Measurements from ENCODE around the gene BCL7C. TPM values are rescaled to one million over a fixed set of nuclear protein-coding genes. Genes with fewer than 3 reads are reported as not detected.

BCL7C gene
- total RNA-seq, result 37.0 and 39.4 TPM in 2 replicates

GRCh38 chr16:30893744-30894539, at the start of gene BCL7C:
TSS of gene BCL7C (minus strand) at chr16:30894077. CDS start at chr16:30893944, 133 bp downstream.

GRCh38 chr16:30923554-30924075, 29.7 kb upstream of the BCL7C start, which contains the start of gene FBXL19:
TSS of gene FBXL19 (plus strand) at chr16:30923572. CDS start at chr16:30925755, 2,183 bp downstream.

GRCh38 chr16:30896261-30896888, 2.5 kb upstream of the BCL7C start, which contains the start of gene CTF1:
TSS of gene CTF1 (plus strand) at chr16:30896614. CDS start at chr16:30896644, 30 bp downstream.

Other genes with a start within 250 kb of the BCL7C start
- 13.5 and 16.5 TPM in 2 replicates for gene PRR14, start 243.1 kb downstream of the BCL7C start, total RNA-seq
- gene FBRS, start 235.6 kb downstream of the BCL7C start, total RNA-seq, result 20.6 and 24.6 TPM in 2 replicates
- gene SRCAP, start 194.9 kb downstream of the BCL7C start, total RNA-seq, result 16.7 and 23.7 TPM in 2 replicates
- 20.7 and 28.4 TPM in 2 replicates for gene PHKG2, start 145.7 kb downstream of the BCL7C start, total RNA-seq
- gene CFAP119, start 132.0 kb downstream of the BCL7C start, total RNA-seq, result 1.3 and 1.4 TPM in 2 replicates
- gene RNF40, start 131.8 kb downstream of the BCL7C start, total RNA-seq, result 68.8 and 74.6 TPM in 2 replicates
- gene ZNF629, start 106.9 kb downstream of the BCL7C start, total RNA-seq, result 6.7 TPM in 2 replicates
- 0.33 TPM in 1 of 2 replicates, not detected in the other for gene CTF1, start 2.5 kb upstream of the BCL7C start, total RNA-seq
- gene FBXL19, start 29.5 kb upstream of the BCL7C start, total RNA-seq, result 15.2 and 15.4 TPM in 2 replicates
- gene ORAI3, start 55.0 kb upstream of the BCL7C start, total RNA-seq, result 17.9 and 27.5 TPM in 2 replicates
- gene SETD1A, start 63.7 kb upstream of the BCL7C start, total RNA-seq, result 4.1 and 4.2 TPM in 2 replicates
- gene HSD3B7, start 91.1 kb upstream of the BCL7C start, total RNA-seq, result 16.7 and 17.7 TPM in 2 replicates
- gene STX1B, start 116.6 kb upstream of the BCL7C start, total RNA-seq, result 0.05 and 0.93 TPM in 2 replicates
- gene STX4, start 139.5 kb upstream of the BCL7C start, total RNA-seq, result 30.7 and 32.6 TPM in 2 replicates
- gene ZNF668, start 180.2 kb upstream of the BCL7C start, total RNA-seq, result 12.3 and 13.6 TPM in 2 replicates
- gene ZNF646, start 180.3 kb upstream of the BCL7C start, total RNA-seq, result 9.9 and 10.0 TPM in 2 replicates
- gene PRSS53, start 194.9 kb upstream of the BCL7C start, total RNA-seq, result 1.2 and 1.5 TPM in 2 replicates
- gene VKORC1, start 200.7 kb upstream of the BCL7C start, total RNA-seq, result 144 and 177 TPM in 2 replicates
- 71.9 and 81.6 TPM in 2 replicates for gene BCKDK, start 214.3 kb upstream of the BCL7C start, total RNA-seq
- gene KAT8, start 223.6 kb upstream of the BCL7C start, total RNA-seq, result 30.0 and 31.8 TPM in 2 replicates
- not detected in 2 replicates for gene PRSS8, start 241.7 kb upstream of the BCL7C start, total RNA-seq

Measured in mammary microvascular endothelial cell (primary cell).